ENCODE data around the gene CFAP97D2.
"Not testable (repeated sequence)": the region's sequence is repeated elsewhere in the genome, so short reads cannot be mapped to it uniquely, and the experiment has no call there.

CFAP97D2 gene

GRCh38 chr13:114179087-114179658 is at the start of gene CFAP97D2:
Gene CFAP97D2, plus strand, starts transcription at chr13:114179257. Its CDS starts 74 bp downstream, at chr13:114179331.
- DNase-seq = no peak

DNA sequence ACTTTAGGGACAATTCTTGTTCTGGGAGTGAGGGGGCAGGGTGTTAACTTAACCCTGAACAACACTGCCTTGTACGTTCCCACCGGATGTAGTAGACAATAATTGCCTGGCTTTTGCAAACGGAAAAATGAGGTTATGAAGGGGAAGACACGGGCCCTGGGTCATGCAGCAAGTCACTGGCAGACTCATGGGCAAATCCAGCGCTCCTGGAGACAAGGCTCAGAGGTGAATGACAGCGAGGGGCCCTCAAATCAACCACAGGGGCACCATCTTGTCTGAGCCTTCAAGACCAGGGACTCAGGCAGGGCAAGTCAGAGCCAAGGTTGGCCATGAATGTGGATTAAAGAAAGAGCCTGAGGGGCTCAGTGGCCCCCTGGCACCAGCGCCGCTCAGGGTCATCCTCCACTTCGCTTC is 49.4 kb upstream of the CFAP97D2 start:
- DNase-seq = no peak

DNA sequence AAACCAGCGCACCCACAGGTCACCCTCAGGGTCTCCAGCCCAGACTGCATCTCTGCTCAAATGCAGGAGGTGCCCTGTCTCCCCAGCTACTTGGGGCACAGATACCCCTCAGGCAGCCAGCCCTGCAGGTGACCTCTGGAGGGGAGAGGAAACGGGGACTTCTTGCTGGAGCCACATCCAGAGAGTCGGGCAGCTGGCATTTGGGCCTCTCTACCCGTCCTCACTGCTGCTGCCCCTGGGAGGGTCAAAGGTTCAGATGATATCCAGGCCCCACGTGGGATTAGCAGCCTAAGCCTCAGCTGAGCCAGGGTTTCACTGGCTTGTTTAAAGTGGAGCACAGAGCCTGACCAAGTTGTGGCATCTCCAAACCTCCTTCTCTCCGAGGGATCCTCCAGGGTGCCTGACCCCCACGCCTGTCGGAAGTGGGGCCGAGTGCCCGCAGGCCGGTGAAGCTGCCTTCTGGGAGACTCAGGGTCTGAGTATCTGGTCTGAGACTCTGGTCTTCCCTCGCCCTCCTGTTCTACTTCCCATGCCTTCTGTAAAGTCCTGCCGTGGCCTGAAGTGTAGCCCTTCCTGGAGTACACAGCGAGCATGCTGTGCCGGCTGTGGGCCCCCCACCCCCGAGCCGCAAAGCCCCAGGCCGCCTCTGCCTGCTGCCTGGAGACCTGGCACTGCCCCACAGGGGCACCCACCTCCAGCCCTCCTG is 48.8 kb upstream of the CFAP97D2 start:
- no peak for DNase-seq

- peak; percentile 73 for DNase-seq
Observed at GRCh38 chr13:114130837-114131582, 48.0 kb upstream of the CFAP97D2 start.

DNA sequence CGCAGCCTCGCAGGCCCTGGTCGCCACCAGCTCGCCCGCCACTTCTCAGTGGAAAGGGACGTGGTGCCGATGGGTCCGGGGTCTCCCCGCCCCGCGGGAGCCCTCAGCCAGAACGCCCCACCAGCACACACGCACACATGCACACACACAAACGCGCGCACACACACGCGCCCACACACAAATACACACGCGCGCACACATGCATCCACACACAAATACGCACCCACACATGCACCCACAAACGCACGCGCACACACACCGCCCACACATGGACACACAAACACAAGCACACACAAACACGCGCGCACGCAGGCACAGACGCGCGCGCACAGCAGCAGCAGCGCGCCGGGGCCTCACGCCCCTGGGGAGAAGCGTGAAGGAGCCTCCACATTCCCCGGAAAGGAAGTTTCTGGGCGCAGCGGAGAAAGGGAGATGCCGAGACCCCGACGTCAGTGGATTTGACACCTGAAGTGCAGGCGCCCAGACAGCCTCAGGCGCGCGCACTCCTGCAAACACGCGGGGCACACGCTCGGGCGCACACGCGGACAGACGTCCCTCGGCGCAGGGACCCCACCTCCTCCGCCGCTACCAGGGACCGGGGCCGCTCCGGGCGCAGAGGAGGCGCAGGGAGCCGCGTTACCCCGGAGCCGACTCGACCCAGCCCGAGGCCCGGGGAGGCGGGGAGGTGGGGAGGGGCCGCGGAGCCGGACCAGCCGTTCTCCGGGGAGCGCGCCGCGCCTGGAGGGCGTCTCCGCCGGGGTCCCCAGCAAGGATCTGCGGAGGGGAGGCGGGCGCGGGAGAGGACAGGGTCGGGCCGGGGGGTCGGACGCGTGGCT is 47.3 kb upstream of the CFAP97D2 start:
- no peak for DNase-seq

GRCh38 chr13:114132419-114133121 is 46.5 kb upstream of the CFAP97D2 start, which contains the start of gene RASA3:
Gene RASA3, minus strand, starts transcription at chr13:114132623. Its CDS starts 134 bp downstream, at chr13:114132489.
- peak; percentile 97 for DNase-seq

- not testable (repeated sequence) for DNase-seq
Observed at GRCh38 chr13:114133126-114133525, 45.9 kb upstream of the CFAP97D2 start.

DNA sequence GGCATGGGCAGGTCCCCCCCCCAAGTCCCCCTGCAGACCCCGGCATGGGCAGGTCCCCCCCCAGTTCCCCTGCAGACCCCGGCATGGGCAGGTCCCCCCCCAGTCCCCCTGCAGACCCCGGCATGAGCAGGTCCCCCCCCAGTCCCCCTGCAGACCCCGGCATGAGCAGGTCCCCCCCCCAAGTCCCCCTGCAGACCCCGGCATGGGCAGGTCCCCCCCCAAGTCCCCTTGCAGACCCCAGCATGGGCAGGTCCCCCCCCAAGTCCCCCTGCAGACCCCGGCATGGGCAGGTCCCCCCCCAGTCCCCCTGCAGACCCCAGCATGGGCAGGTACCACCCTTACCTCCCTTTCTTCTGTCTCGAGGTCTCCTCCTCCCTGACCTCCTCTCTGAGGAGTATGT is 45.5 kb upstream of the CFAP97D2 start:
- DNase-seq = not testable (repeated sequence)

- DNase-seq = no peak
Observed at GRCh38 chr13:114134111-114134943, 44.7 kb upstream of the CFAP97D2 start.

DNA sequence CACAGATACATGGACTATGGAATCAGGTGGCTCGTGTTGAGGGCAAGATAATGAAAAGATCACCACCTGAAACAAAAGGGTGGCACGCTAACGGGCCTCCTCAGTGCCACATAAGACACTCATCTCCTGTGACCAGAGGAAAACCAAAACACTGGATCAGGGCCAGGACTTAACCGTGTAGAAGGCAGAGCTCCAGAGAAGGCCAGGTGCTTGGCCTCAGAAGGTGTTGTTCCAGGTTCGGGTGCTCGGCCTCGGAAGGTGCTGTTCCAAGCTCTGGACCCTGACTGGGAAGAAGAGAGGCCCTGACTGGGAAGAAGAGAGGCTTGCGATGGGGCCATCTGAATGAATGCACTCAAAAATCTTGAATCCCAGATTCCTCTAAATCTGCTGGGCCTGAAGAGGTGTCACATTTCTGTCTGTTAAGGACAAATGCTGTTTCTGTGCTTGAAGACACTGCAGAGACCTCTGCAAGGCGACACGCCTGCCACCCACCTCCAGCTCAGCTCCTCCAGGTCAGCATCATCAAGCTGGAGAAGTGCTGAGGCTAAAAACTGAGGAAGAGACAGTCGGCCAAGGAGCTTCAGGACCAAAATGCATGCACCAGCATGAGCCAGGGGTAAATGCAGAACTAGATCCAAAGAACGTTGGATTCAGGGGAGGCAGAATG is 44.0 kb upstream of the CFAP97D2 start:
- DNase-seq = no peak

- DNase-seq = no peak
Observed at GRCh38 chr13:114135731-114136171, 43.3 kb upstream of the CFAP97D2 start.

DNA sequence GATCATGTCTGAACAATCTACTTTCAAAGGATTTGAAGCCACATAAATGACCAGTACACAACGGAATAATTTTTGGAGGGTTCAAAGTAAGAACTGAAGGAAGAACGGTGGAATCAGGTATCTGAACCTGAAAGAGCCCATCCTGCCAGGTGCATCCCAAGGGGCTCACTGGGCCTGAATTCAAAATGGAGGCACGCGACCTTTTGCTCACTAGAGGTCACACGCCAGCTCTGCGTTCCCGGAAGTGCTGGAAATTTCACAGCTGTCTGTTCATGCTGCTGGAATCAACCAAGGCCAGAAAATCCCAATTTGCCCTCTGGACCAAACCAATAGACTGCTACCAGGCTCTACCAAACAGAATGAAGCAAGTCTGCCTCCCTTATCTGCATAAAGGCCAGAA is 42.5 kb upstream of the CFAP97D2 start:
- DNase-seq = no peak

DNA sequence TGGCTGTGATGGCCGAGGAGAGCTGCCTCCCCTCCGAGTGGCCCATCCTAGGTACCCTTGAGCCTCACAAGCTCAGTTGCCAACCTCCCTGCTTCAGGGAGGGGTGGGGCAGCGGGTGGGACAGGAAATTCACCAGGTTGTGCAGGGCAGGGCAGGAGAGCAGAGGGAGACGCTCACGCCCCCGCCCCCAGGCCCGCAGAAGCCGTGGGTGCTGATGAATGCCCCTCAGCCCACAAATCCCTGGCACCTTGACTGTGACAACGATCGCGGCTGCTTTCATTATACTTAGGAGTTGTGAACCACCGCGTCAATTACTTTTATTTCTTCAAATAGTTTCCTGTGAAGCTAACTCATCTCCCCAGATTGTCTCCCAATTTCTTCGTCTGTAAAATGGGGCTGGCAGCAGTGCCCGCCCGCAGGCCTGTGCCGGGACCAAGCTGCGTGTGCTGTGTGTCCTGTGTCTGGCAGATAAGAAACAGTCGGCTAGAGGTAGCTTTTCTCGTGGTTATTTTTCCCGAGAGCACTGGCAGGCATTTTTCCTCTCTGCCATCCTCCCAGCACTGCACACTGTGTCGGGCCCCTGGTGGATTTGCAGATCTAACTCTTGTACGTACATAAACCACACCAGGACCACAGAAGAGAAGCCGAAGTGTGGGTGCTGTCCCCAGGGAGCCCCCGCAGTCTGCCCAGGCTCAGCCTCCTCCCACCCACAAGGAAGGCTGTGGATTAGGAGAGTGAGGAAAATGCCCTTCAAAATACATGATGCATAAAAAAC is 38.7 kb upstream of the CFAP97D2 start:
- no peak for DNase-seq

DNA sequence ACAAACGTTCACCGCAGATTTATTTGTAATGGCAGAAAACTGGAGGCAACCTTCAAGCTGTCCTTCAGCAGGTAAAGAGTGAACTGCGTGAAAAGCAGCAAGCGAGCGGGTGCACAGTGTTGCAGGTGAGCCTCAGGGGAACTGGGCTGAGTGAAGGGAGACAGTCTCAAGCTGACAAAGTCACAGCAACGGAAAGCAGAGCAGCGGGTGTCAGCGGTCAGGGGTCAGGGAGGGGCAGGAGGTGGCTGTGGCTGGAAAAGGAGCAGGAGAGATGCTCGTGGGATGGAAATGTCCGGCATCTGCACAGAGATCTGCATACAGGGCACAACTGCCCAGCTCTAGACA is 38.2 kb upstream of the CFAP97D2 start:
- DNase-seq = no peak

GRCh38 chr13:114141261-114141996 is 37.6 kb upstream of the CFAP97D2 start:
- no peak for DNase-seq

GRCh38 chr13:114142137-114142550 is 36.9 kb upstream of the CFAP97D2 start:
- DNase-seq = no peak

DNA sequence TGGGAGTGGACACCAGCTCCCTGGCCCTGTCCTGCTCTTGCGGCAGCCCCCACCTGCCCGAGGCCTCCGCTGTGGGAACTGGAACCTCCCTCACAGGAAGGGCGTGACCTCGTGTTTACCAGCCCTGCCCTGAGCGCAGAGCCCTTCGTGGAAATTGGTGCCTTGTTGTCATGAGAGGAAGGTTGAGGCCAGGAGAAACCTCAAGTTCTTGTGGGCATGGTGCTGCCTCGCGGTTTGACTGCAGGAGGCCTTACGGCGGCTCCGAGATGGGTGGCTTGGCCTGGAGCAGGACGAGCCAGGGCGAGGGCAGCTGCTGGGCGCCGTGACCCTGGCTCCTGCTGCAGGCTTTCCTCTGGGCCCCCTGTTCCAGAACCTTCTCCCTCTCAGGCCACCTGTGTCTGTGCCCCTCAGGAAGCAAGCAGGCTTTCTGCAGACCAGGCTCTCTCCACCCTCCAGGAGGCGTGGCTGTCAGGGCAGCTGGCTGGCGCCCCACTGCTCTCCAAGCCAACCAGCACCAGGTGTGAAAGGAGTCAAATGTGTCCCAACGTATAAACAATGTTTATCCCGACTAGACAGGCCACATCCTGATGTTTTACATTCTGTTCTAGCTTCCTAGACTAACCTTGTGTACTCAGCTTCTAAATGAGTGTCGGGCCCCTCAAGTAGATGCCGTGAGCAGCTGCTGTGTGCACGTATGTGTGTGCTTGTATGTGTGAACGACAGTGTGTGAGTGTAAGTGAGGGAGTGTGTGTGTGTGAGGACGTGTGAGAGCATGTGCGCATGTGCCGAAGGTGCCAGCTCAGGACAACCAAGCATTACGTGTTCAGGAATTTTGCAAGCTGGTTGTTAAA is 36.2 kb upstream of the CFAP97D2 start:
- DNase-seq = no peak
